Smooth muscle cell (in vitro differentiated cells): Measurements from ENCODE around the gene GTPBP4. TPM values are rescaled to one million over a fixed set of nuclear protein-coding genes. Genes with fewer than 3 reads are reported as not detected.

ENCODE experiments used
- DNase-seq: peaks from one replicate; lab custom pipeline; 2025; ENCODE audit not compliant: unreplicated experiment; lab: John Stamatoyannopoulos, UW
- H2AFZ ChIP-seq: fragments of 200-600 bp; sonication (generic); 2 replicates; pipeline ENCODE4 v1.6.0; 2016; ENCODE audit warnings: antibody characterized with exemption, low read depth, mild to moderate bottlenecking
- H3F3A ChIP-seq: fragments of 200-600 bp; sonication (generic); 2 replicates; pipeline ENCODE4 v1.6.0; 2017; ENCODE audit warnings: antibody characterized with exemption, low read depth
- H3K27ac ChIP-seq: fragments of 200-600 bp; sonication (generic); 2 replicates; pipeline ENCODE4 v1.5.1; 2016; ENCODE audit warnings: low read depth, mild to moderate bottlenecking
- H3K27me3 ChIP-seq: fragments of 200-600 bp; sonication (generic); 2 replicates; pipeline ENCODE4 v1.6.1; 2016; ENCODE audit warnings: low read depth, mild to moderate bottlenecking
- H3K36me3 ChIP-seq: fragments of 200-600 bp; sonication (generic); 2 replicates; pipeline ENCODE4 v1.5.1; 2016; ENCODE audit warnings: low read depth
- H3K4me1 ChIP-seq: fragments of 200-600 bp; sonication (generic); 2 replicates; pipeline ENCODE4 v1.5.1; 2016; ENCODE audit warnings: low read depth
- H3K4me2 ChIP-seq: fragments of 200-600 bp; sonication (generic); 2 replicates; pipeline ENCODE4 v1.6.0; 2016; ENCODE audit warnings: mild to moderate bottlenecking
- H3K4me3 ChIP-seq: fragments of 200-600 bp; sonication (generic); 2 replicates; pipeline ENCODE4 v1.5.1; 2016; ENCODE audit warnings: mild to moderate bottlenecking
- H3K79me2 ChIP-seq: fragments of 200-600 bp; sonication (generic); 2 replicates; pipeline ENCODE4 v1.6.0; 2016; ENCODE audit warnings: low read depth, mild to moderate bottlenecking
- H3K9ac ChIP-seq: fragments of 200-600 bp; sonication (generic); 2 replicates; pipeline ENCODE4 v1.6.0; 2016; ENCODE audit warnings: low read depth
- H3K9me3 ChIP-seq: fragments of 200-600 bp; sonication (generic); replicated peaks from 2 replicates; pipeline ENCODE4 v1.5.1; 2016; ENCODE audit warnings: low read depth
- H4K20me1 ChIP-seq: fragments of 200-600 bp; sonication (generic); 2 replicates; pipeline ENCODE4 v1.6.0; 2016; ENCODE audit warnings: low read depth
- CTCF ChIP-seq: fragments of 200-600 bp; sonication (generic); IDR thresholded peaks from 2 replicates; pipeline ENCODE4 v1.5.1; 2017; ENCODE audit warnings: borderline replicate concordance, mild to moderate bottlenecking, antibody characterized with exemption; ENCODE audit not compliant: insufficient read depth, poor library complexity, severe bottlenecking
- WGBS: methylation state at CpG from one replicate; pipeline ENCODE4 v1.1.7; 2016; ENCODE audit warnings: low lambda C conversion rate; 5-methylcytosine and 5-hydroxymethylcytosine counted together
- polyA plus RNA-seq: library from polyadenylated mRNA; unstranded; fragments of >200 nt; fragmentation: Nextera tagmentation; extraction: Ambion mirVana; gene quantifications from 2 replicates; pipeline ENCODE4 v1.2.1, GENCODE V29; 2016
- total RNA-seq: library from RNA; depleted of rRNA; stranded (reverse); fragments of >200 nt; gene quantifications from 2 replicates; pipeline ENCODE4 v1.2.3, GENCODE V29; 2014

Gene GTPBP4
- total and polyA plus RNA-seq, 2 experiments from 2014 or later = 42.5 to 52.1 TPM

GRCh38 chr10:962342-962741 lies 25.9 kb upstream of the GTPBP4 start:
- no peak for DNase-seq
- WGBS = 91% methylated on average over 3 of the region's 3 CpGs
- no peak for TF ChIP-seq CTCF

DNA sequence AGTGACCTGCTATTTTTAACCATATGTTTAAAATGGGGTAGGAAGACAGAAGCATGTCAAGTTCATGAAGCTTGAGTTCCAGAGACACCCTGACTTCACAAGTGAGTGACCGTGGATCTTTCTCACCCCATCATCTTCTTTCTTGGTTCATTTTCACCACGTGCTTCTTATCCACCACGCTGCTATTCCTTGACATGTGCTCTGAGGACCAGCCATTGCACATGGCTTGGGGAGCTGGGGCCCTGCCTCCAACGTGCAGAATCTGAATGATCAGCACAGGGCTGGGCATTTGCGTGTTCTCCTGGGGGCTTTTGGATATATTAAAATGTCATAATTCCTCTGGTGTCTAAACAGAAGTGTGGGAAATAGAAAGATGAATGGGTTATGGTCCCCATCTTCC lies 25.0 kb upstream of the GTPBP4 start:
- H3K36me3 ChIP-seq = no peaks in the 10 kb centered on the region
- H3K27ac ChIP-seq = no peak overlapping the region
- H3K9me3 ChIP-seq = no peaks in the 10 kb centered on the region
- TF ChIP-seq CTCF = no peak
- DNase-seq = no peak
- H3F3A ChIP-seq = no peaks in the 10 kb centered on the region
- no peak overlapping the region for H3K9ac ChIP-seq
- 87% methylated on average over 5 of the region's 5 CpGs for WGBS
- H3K27me3 ChIP-seq = no peaks in the 10 kb centered on the region
- no peak overlapping the region for H2AFZ ChIP-seq
- H3K4me3 ChIP-seq = no peak overlapping the region
- no peaks in the 10 kb centered on the region for H3K4me1 ChIP-seq
- H4K20me1 ChIP-seq = no peaks in the 10 kb centered on the region
- no peaks in the 10 kb centered on the region for H3K79me2 ChIP-seq
- no peak overlapping the region for H3K4me2 ChIP-seq

More at GRCh38 chr10:962342-962741, 25.9 kb upstream of the GTPBP4 start:
- no peaks in the 10 kb centered on the region for H3K27me3 ChIP-seq
- H3K36me3 ChIP-seq = no peaks in the 10 kb centered on the region
- no peak overlapping the region for H3K4me3 ChIP-seq
- H2AFZ ChIP-seq = no peak overlapping the region
- no peaks in the 10 kb centered on the region for H3K9me3 ChIP-seq
- no peak overlapping the region for H3K4me2 ChIP-seq
- H4K20me1 ChIP-seq = no peaks in the 10 kb centered on the region
- no peak overlapping the region for H3K27ac ChIP-seq
- no peak overlapping the region for H3K9ac ChIP-seq
- H3K4me1 ChIP-seq = no peaks in the 10 kb centered on the region
- no peaks in the 10 kb centered on the region for H3F3A ChIP-seq
- no peaks in the 10 kb centered on the region for H3K79me2 ChIP-seq

DNA sequence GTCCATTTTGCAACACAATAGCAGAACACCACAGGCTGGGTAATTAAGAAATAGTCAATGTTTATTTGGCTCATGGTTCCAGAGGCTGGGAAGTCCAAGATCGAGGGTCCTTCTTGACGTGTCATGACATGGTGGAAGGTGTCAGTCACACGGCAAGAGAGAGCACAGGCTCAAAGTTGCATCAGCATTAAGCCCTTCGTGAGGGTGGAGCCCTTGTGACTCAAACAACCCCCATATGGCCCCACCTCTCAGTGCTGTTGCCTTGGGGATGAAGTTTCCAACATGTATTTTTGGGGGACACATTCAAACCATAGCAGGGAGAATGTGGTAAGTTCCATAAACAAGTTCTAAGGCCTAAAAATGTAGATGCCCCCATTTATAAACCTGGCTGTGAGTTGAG lies 24.6 kb upstream of the GTPBP4 start:
- WGBS = 89% methylated on average over 4 of the region's 4 CpGs
- TF ChIP-seq CTCF = no peak

GRCh38 chr10:964321-964987 lies 23.8 kb upstream of the GTPBP4 start:
- DNase-seq = no peak
- no peaks in the 10 kb centered on the region for H4K20me1 ChIP-seq
- H3F3A ChIP-seq = no peaks in the 10 kb centered on the region
- no peak for TF ChIP-seq CTCF
- H3K4me3 ChIP-seq = no peak overlapping the region
- H3K9ac ChIP-seq = no peak overlapping the region
- H3K79me2 ChIP-seq = no peaks in the 10 kb centered on the region
- no peaks in the 10 kb centered on the region for H3K27me3 ChIP-seq
- H3K4me2 ChIP-seq = no peak overlapping the region
- H3K4me1 ChIP-seq = no peaks in the 10 kb centered on the region
- no peak overlapping the region for H3K27ac ChIP-seq
- H3K36me3 ChIP-seq = no peaks in the 10 kb centered on the region
- no peaks in the 10 kb centered on the region for H3K9me3 ChIP-seq
- no peak overlapping the region for H2AFZ ChIP-seq
- WGBS = 88% methylated on average over 15 of the region's 15 CpGs

More for the DNA sequence above, 24.6 kb upstream of the GTPBP4 start:
- no peak overlapping the region for H2AFZ ChIP-seq
- H3K27me3 ChIP-seq = no peaks in the 10 kb centered on the region
- no peaks in the 10 kb centered on the region for H4K20me1 ChIP-seq
- H3K9me3 ChIP-seq = no peaks in the 10 kb centered on the region
- DNase-seq = no peak
- no peaks in the 10 kb centered on the region for H3F3A ChIP-seq
- H3K36me3 ChIP-seq = no peaks in the 10 kb centered on the region
- no peak overlapping the region for H3K4me2 ChIP-seq
- no peak overlapping the region for H3K9ac ChIP-seq
- no peak overlapping the region for H3K4me3 ChIP-seq
- H3K27ac ChIP-seq = no peak overlapping the region
- H3K79me2 ChIP-seq = no peaks in the 10 kb centered on the region
- H3K4me1 ChIP-seq = no peaks in the 10 kb centered on the region
